IPS-20b (cell line): ENCODE data around the gene HTT.

Source experiments
- H3K27ac ChIP-seq: one replicate; pipeline ENCODE4 v1.5.1; 2013; ENCODE audit warnings: low read length
- H3K27me3 ChIP-seq: 2 replicates; pipeline ENCODE4 v1.6.1; 2013; ENCODE audit warnings: mild to moderate bottlenecking, low read length, inconsistent platforms; ENCODE audit not compliant: insufficient read depth
- H3K36me3 ChIP-seq: 2 replicates; pipeline ENCODE4 v1.6.1; 2013; ENCODE audit warnings: low read depth, mild to moderate bottlenecking, inconsistent platforms, low read length, moderate library complexity; ENCODE audit not compliant: insufficient read depth
- H3K4me1 ChIP-seq: 2 replicates; pipeline ENCODE4 v1.6.1; 2013; ENCODE audit warnings: mild to moderate bottlenecking, control low read depth, inconsistent platforms, low read length, moderate library complexity; ENCODE audit not compliant: insufficient read depth
- H3K4me3 ChIP-seq: 2 replicates; pipeline ENCODE4 v1.5.1; 2013; ENCODE audit warnings: mild to moderate bottlenecking, low read length, inconsistent platforms
- H3K9ac ChIP-seq: 2 replicates; pipeline ENCODE4 v1.6.1; 2013; ENCODE audit warnings: low read depth, mild to moderate bottlenecking, inconsistent platforms, low read length, moderate library complexity
- H3K9me3 ChIP-seq: 2 replicates; pipeline ENCODE4 v1.6.1; 2013; ENCODE audit warnings: mild to moderate bottlenecking, low read depth, low read length, inconsistent platforms; ENCODE audit not compliant: insufficient read depth

HTT gene

DNA sequence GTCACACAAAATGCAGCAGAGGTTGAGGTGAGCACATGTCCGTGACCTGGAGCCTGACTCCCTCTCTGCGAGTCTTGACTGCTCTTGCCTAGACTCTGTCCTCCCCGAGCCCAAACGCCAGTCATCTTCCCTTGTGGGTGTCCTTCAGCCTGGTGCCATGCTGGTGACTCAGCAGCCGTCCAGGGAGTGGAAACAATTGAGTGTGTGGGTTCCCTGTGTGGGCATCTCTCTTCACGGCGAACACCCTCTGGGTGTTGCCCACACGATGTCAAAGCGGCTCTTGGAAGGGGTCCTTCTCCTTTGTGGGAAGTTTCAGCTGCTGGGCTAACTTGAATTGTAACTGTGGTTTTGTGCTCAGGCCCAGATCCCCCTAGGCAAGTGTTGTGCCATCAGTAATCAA is 157.0 kb downstream of the HTT start:
- H3K27ac ChIP-seq = no peak overlapping the region
- H3K9ac ChIP-seq = no peak overlapping the region
- no peaks in the 10 kb centered on the region for H3K9me3 ChIP-seq
- H3K36me3 ChIP-seq = peaks cover 80% of the 10 kb centered on the region
- peaks cover 9% of the 10 kb centered on the region; the same call in 1 of the 2 replicates for H3K27me3 ChIP-seq
- no peaks in the 10 kb centered on the region for H3K4me1 ChIP-seq
- H3K4me3 ChIP-seq = no peak overlapping the region

GRCh38 chr4:3232001-3232400 is 157.5 kb downstream of the HTT start:
- peaks cover 79% of the 10 kb centered on the region for H3K36me3 ChIP-seq
- no peak overlapping the region for H3K27ac ChIP-seq
- no peak overlapping the region for H3K9ac ChIP-seq
- no peaks in the 10 kb centered on the region for H3K4me1 ChIP-seq
- H3K27me3 ChIP-seq = peaks cover 14% of the 10 kb centered on the region; the same call in 1 of the 2 replicates
- H3K4me3 ChIP-seq = no peak overlapping the region
- H3K9me3 ChIP-seq = no peaks in the 10 kb centered on the region

DNA sequence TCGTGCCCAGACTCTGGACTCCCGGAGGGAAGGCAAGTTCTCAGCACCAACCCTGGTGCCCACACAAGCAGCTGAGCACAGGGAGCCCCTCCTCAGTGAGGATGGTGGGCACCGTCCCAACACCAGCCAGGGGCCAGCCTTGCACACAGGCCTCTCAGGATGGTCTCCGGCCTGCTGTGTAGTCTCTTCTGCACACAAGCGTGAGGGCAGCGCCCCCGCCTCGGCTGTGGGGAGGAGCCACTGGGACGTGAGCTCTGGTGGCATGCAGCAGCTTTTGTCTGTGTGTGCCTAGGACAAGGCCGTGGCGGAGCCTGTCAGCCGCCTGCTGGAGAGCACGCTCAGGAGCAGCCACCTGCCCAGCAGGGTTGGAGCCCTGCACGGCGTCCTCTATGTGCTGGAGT is 158.4 kb downstream of the HTT start:
- Histone ChIP-seq H3K9me3 (no peaks in the 10 kb centered on the region), H3K4me1 (no peaks in the 10 kb centered on the region), H3K9ac (no peak overlapping the region), H3K36me3 (peaks cover 78% of the 10 kb centered on the region), H3K27ac (no peak overlapping the region), H3K4me3 (no peak overlapping the region), H3K27me3 (peaks cover 16% of the 10 kb centered on the region; the same call in 1 of the 2 replicates)

- peaks cover 5% of the 10 kb centered on the region; the same call in 1 of the 2 replicates for H3K4me1 ChIP-seq
- no peak overlapping the region for H3K27ac ChIP-seq
- H3K27me3 ChIP-seq = peaks cover 21% of the 10 kb centered on the region; the same call in 1 of the 2 replicates
- H3K9ac ChIP-seq = no peak overlapping the region
- peaks cover 71% of the 10 kb centered on the region for H3K36me3 ChIP-seq
- H3K9me3 ChIP-seq = no peaks in the 10 kb centered on the region
- no peak overlapping the region for H3K4me3 ChIP-seq
Observed at GRCh38 chr4:3233391-3234071, 159.1 kb downstream of the HTT start.

GRCh38 chr4:3234171-3235029 is 159.9 kb downstream of the HTT start:
- no peak overlapping the region for H3K9ac ChIP-seq
- peaks cover 30% of the 10 kb centered on the region; the same call in 1 of the 2 replicates for H3K27me3 ChIP-seq
- peaks cover 5% of the 10 kb centered on the region; the same call in 1 of the 2 replicates for H3K4me1 ChIP-seq
- peaks cover 69% of the 10 kb centered on the region for H3K36me3 ChIP-seq
- H3K9me3 ChIP-seq = no peaks in the 10 kb centered on the region
- no peak overlapping the region for H3K4me3 ChIP-seq
- no peak overlapping the region for H3K27ac ChIP-seq

- Histone ChIP-seq H3K9ac (no peak overlapping the region), H3K27me3 (peaks cover 33% of the 10 kb centered on the region; the same call in 1 of the 2 replicates), H3K36me3 (peaks cover 68% of the 10 kb centered on the region), H3K4me3 (no peak overlapping the region), H3K9me3 (no peaks in the 10 kb centered on the region), H3K27ac (no peak overlapping the region), H3K4me1 (peaks cover 5% of the 10 kb centered on the region; the same call in 1 of the 2 replicates)
Observed at GRCh38 chr4:3235030-3235345, 160.5 kb downstream of the HTT start.

DNA sequence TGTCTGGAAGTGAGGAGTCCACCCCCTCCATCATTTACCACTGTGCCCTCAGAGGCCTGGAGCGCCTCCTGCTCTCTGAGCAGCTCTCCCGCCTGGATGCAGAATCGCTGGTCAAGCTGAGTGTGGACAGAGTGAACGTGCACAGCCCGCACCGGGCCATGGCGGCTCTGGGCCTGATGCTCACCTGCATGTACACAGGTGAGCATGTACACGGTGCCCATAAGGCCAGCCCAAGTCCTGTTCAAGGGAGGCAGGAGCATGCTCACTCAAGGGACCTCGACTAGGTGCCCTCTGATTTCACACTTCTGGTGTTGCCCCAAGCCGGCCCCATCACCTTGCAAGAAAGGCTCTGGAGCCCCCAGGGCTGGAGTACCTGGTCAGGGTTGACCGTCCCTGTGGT is 161.1 kb downstream of the HTT start:
- Histone ChIP-seq H3K27me3 (peaks cover 33% of the 10 kb centered on the region; the same call in 1 of the 2 replicates), H3K9ac (no peak overlapping the region), H3K9me3 (no peaks in the 10 kb centered on the region), H3K27ac (no peak overlapping the region), H3K4me3 (no peak overlapping the region), H3K36me3 (peaks cover 66% of the 10 kb centered on the region), H3K4me1 (peaks cover 5% of the 10 kb centered on the region; the same call in 1 of the 2 replicates)

DNA sequence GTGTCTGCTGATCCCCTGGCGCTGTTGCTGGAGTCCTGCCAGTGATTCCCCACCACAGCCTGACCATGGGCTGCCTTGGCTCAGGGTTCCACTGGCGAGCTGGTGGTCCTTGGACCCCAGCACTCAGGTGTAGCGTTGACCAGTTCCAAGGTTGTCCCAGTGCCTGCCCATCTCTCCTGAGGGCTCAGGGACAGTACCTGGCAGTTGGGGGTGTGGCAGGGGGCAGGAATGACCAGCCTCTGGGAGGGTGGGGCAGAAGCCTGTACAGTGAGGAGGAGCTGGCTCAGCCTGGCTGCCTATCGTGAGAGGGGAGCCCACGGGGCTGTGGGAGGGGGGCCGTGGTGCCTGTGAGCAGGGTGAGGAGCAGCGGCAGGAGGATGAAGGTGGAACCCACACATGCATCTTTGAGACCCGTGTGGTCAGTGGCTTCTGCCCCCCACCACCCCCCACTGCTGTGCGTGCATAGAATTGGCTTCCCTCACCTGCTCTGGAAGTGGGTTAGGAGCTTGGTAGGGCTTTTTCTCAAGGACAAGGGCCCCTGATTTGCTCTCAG is 161.9 kb downstream of the HTT start:
- no peak overlapping the region for H3K4me3 ChIP-seq
- H3K27me3 ChIP-seq = peaks cover 33% of the 10 kb centered on the region; the same call in 1 of the 2 replicates
- peaks cover 58% of the 10 kb centered on the region for H3K36me3 ChIP-seq
- H3K27ac ChIP-seq = no peak overlapping the region
- peaks cover 5% of the 10 kb centered on the region; the same call in 1 of the 2 replicates for H3K4me1 ChIP-seq
- no peak overlapping the region; the same call in 1 of the 2 replicates for H3K9ac ChIP-seq
- no peaks in the 10 kb centered on the region for H3K9me3 ChIP-seq

DNA sequence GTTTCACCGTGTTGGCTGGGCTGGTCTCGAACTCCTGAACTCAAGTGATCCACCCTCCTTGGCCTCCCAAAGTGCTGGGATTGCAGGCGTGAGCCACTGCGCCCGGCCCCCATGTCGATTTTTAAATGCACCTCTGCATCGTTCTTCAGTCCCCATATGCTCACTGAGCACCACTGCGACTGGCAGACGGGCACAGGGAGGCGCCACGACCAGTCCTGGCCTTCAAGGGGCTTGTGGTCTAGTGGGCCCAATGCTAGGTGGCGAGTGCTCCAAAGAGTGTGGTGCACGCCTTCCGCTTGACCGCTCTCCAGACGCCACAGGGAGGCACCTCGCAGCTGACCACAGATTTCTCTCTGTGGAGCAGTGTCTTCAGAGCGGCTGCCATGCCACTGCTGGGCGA is 162.8 kb downstream of the HTT start:
- H3K9ac ChIP-seq = no peak overlapping the region
- H3K4me1 ChIP-seq = peaks cover 5% of the 10 kb centered on the region; the same call in 1 of the 2 replicates
- peaks cover 49% of the 10 kb centered on the region for H3K36me3 ChIP-seq
- H3K27me3 ChIP-seq = peaks cover 33% of the 10 kb centered on the region; the same call in 1 of the 2 replicates
- no peak overlapping the region for H3K4me3 ChIP-seq
- no peaks in the 10 kb centered on the region for H3K9me3 ChIP-seq
- no peak overlapping the region for H3K27ac ChIP-seq

GRCh38 chr4:3237712-3238560 is 163.5 kb downstream of the HTT start:
- Histone ChIP-seq H3K4me3 (no peak overlapping the region), H3K9me3 (no peaks in the 10 kb centered on the region), H3K27ac (no peak overlapping the region), H3K9ac (no peak overlapping the region), H3K4me1 (peaks cover 5% of the 10 kb centered on the region; the same call in 1 of the 2 replicates), H3K27me3 (peaks cover 33% of the 10 kb centered on the region; the same call in 1 of the 2 replicates), H3K36me3 (peaks cover 42% of the 10 kb centered on the region)

DNA sequence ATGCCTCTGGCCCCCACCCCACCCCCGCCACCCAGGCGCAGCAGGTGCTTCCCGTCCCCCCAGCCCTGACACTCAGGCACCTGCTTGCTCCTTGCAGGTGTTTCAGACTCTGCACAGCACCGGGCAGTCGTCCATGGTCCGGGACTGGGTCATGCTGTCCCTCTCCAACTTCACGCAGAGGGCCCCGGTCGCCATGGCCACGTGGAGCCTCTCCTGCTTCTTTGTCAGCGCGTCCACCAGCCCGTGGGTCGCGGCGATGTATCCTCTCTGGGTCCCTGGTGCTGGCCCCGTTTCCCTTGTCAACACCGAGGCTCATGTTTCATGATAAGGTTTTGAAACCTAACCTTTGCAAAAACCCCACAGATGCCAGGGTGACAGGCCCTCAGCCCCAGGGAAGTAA is 164.2 kb downstream of the HTT start:
- Histone ChIP-seq H3K9me3 (no peaks in the 10 kb centered on the region), H3K36me3 (peaks cover 36% of the 10 kb centered on the region), H3K27ac (no peak overlapping the region), H3K9ac (no peak overlapping the region), H3K27me3 (peaks cover 33% of the 10 kb centered on the region; the same call in 1 of the 2 replicates), H3K4me1 (peaks cover 5% of the 10 kb centered on the region; the same call in 1 of the 2 replicates), H3K4me3 (no peak overlapping the region)
